PC-3 (cell line): ENCODE data around the gene CIC.

Experiments used
- CTCF ChIP-seq: fragments of 300-600 bp; sonication (generic); conservative IDR thresholded peaks from 2 replicates; pipeline ENCODE4 v1.5.1; 2017; ENCODE audit warnings: antibody characterized with exemption, low read depth, mild to moderate bottlenecking, low read length
- EZH2 ChIP-seq: fragments of 300-600 bp; sonication (generic); IDR thresholded peaks from one replicate; pipeline ENCODE4 v1.6.1; 2017; ENCODE audit warnings: antibody characterized with exemption, mild to moderate bottlenecking, low read length; ENCODE audit not compliant: unreplicated experiment
- EZH2phosphoT487 ChIP-seq: fragments of 300-600 bp; sonication (generic); IDR thresholded peaks from 2 replicates; pipeline ENCODE4 v1.6.1; 2018; ENCODE audit warnings: mild to moderate bottlenecking, antibody characterized with exemption, low read length, borderline replicate concordance

- TF ChIP-seq CTCF: no peak
- no peak for TF ChIP-seq EZH2
- no peak for TF ChIP-seq EZH2phosphoT487
These were observed 45.0 kb downstream of the CIC start for GRCh38 chr19:42313840-42314755.
